ENCODE measurements around the gene SUGCT.
"Not testable (repeated sequence)": the region's sequence is repeated elsewhere in the genome, so short reads cannot be mapped to it uniquely, and the experiment has no call there.

Gene SUGCT

GRCh38 chr7:40156988-40157387 lies 22.2 kb downstream of the SUGCT start:
- H3K9ac ChIP-seq (ENCODE audit: low read length) = no peak overlapping the region
- H3K79me2 ChIP-seq (ENCODE audit: low read length) = no peaks in the 10 kb centered on the region
- H3K9me2 ChIP-seq (replicated peaks; ENCODE audit: insufficient read depth, low read length) = no peaks in the 10 kb centered on the region
- DNase-seq = no peak
- no peak overlapping the region for H2AFZ ChIP-seq (ENCODE audit: low read length)
- no peak overlapping the region for H3K27ac ChIP-seq (ENCODE audit: low read length)
- no peaks in the 10 kb centered on the region for H3K4me1 ChIP-seq (ENCODE audit: low read length)
- no peak overlapping the region for H3K4me3 ChIP-seq (ENCODE audit: low read length)
- H3K4me2 ChIP-seq (ENCODE audit: low read depth, low read length) = no peak overlapping the region
- no peak for TF ChIP-seq EZH2 (optimal IDR thresholded peaks at IDR 0.05; ENCODE audit: low read depth, low read length)
- no peaks in the 10 kb centered on the region for H3K9me3 ChIP-seq (replicated peaks; ENCODE audit: insufficient read depth, low read length)
- no peaks in the 10 kb centered on the region for H3K36me3 ChIP-seq (replicated peaks; ENCODE audit: insufficient read depth, low read length)
- H3F3A ChIP-seq (ENCODE audit: insufficient read depth, low read length) = no peaks in the 10 kb centered on the region
- H4K20me1 ChIP-seq (ENCODE audit: insufficient read depth, low read length) = no peaks in the 10 kb centered on the region
- no peaks in the 10 kb centered on the region for H3K27me3 ChIP-seq (replicated peaks; ENCODE audit: insufficient read depth, low read length)

GRCh38 chr7:40162516-40162915 lies 27.7 kb downstream of the SUGCT start:
- Histone ChIP-seq H3K4me2 (ENCODE audit: low read depth, low read length) (no peak overlapping the region), H3K27me3 (replicated peaks; ENCODE audit: insufficient read depth, low read length) (no peaks in the 10 kb centered on the region), H4K20me1 (ENCODE audit: insufficient read depth, low read length) (no peaks in the 10 kb centered on the region), H3K27ac (ENCODE audit: low read length) (no peak overlapping the region), H3K9me3 (replicated peaks; ENCODE audit: insufficient read depth, low read length) (no peaks in the 10 kb centered on the region), H3K9ac (ENCODE audit: low read length) (no peak overlapping the region), H3K4me3 (ENCODE audit: low read length) (no peak overlapping the region), H3K36me3 (replicated peaks; ENCODE audit: insufficient read depth, low read length) (no peaks in the 10 kb centered on the region), H3K4me1 (ENCODE audit: low read length) (no peaks in the 10 kb centered on the region), H2AFZ (ENCODE audit: low read length) (no peak overlapping the region), H3F3A (ENCODE audit: insufficient read depth, low read length) (no peaks in the 10 kb centered on the region), H3K79me2 (ENCODE audit: low read length) (no peaks in the 10 kb centered on the region), H3K9me2 (replicated peaks; ENCODE audit: insufficient read depth, low read length) (no peaks in the 10 kb centered on the region)
- TF ChIP-seq CTCF (IDR thresholded peaks at IDR 0.05; ENCODE audit: low read length) (no peak), EZH2phosphoT487 (IDR thresholded peaks at IDR 0.05; ENCODE audit: low read length) (no peak), EZH2 (optimal IDR thresholded peaks at IDR 0.05; ENCODE audit: low read depth, low read length) (no peak)
- no peak for DNase-seq

GRCh38 chr7:40165216-40165615 lies 30.4 kb downstream of the SUGCT start:
- Histone ChIP-seq H3K4me1 (ENCODE audit: low read length) (no peaks in the 10 kb centered on the region), H3K9me2 (replicated peaks; ENCODE audit: insufficient read depth, low read length) (no peaks in the 10 kb centered on the region), H3K79me2 (ENCODE audit: low read length) (no peaks in the 10 kb centered on the region), H2AFZ (ENCODE audit: low read length) (no peak overlapping the region), H3K27me3 (replicated peaks; ENCODE audit: insufficient read depth, low read length) (no peaks in the 10 kb centered on the region), H3K9me3 (replicated peaks; ENCODE audit: insufficient read depth, low read length) (no peaks in the 10 kb centered on the region), H3K9ac (ENCODE audit: low read length) (no peak overlapping the region), H3K36me3 (replicated peaks; ENCODE audit: insufficient read depth, low read length) (no peaks in the 10 kb centered on the region), H3K4me3 (ENCODE audit: low read length) (no peak overlapping the region), H3K27ac (ENCODE audit: low read length) (no peak overlapping the region), H4K20me1 (ENCODE audit: insufficient read depth, low read length) (no peaks in the 10 kb centered on the region), H3K4me2 (ENCODE audit: low read depth, low read length) (no peak overlapping the region), H3F3A (ENCODE audit: insufficient read depth, low read length) (no peaks in the 10 kb centered on the region)
- TF ChIP-seq EZH2phosphoT487 (IDR thresholded peaks at IDR 0.05; ENCODE audit: low read length) (no peak), EZH2 (optimal IDR thresholded peaks at IDR 0.05; ENCODE audit: low read depth, low read length) (no peak), CTCF (IDR thresholded peaks at IDR 0.05; ENCODE audit: low read length) (no peak)
- no peak for DNase-seq

- no peak overlapping the region for H3K9ac ChIP-seq (ENCODE audit: low read length)
Measured at GRCh38 chr7:40167291-40167690, 32.5 kb downstream of the SUGCT start.

GRCh38 chr7:40168266-40168665 lies 33.5 kb downstream of the SUGCT start:
- H2AFZ ChIP-seq (ENCODE audit: low read length); H3F3A ChIP-seq (ENCODE audit: insufficient read depth, low read length); H4K20me1 ChIP-seq (ENCODE audit: insufficient read depth, low read length); DNase-seq; H3K4me2 ChIP-seq (ENCODE audit: low read depth, low read length); H3K9ac ChIP-seq (ENCODE audit: low read length); H3K9me2 ChIP-seq (replicated peaks; ENCODE audit: insufficient read depth, low read length); H3K4me1 ChIP-seq (ENCODE audit: low read length); H3K9me3 ChIP-seq (replicated peaks; ENCODE audit: insufficient read depth, low read length); H3K27ac ChIP-seq (ENCODE audit: low read length); H3K4me3 ChIP-seq (ENCODE audit: low read length); H3K36me3 ChIP-seq (replicated peaks; ENCODE audit: insufficient read depth, low read length); H3K79me2 ChIP-seq (ENCODE audit: low read length); H3K27me3 ChIP-seq (replicated peaks; ENCODE audit: insufficient read depth, low read length): not testable (repeated sequence)

More at GRCh38 chr7:40167291-40167690, 32.5 kb downstream of the SUGCT start:
- Histone ChIP-seq H3K9me3 (replicated peaks; ENCODE audit: insufficient read depth, low read length) (no peaks in the 10 kb centered on the region), H3K27me3 (replicated peaks; ENCODE audit: insufficient read depth, low read length) (no peaks in the 10 kb centered on the region), H3F3A (ENCODE audit: insufficient read depth, low read length) (no peaks in the 10 kb centered on the region), H2AFZ (ENCODE audit: low read length) (no peak overlapping the region), H3K4me2 (ENCODE audit: low read depth, low read length) (no peak overlapping the region), H3K36me3 (replicated peaks; ENCODE audit: insufficient read depth, low read length) (no peaks in the 10 kb centered on the region), H4K20me1 (ENCODE audit: insufficient read depth, low read length) (no peaks in the 10 kb centered on the region), H3K79me2 (ENCODE audit: low read length) (no peaks in the 10 kb centered on the region), H3K4me1 (ENCODE audit: low read length) (no peaks in the 10 kb centered on the region), H3K27ac (ENCODE audit: low read length) (no peak overlapping the region), H3K4me3 (ENCODE audit: low read length) (no peak overlapping the region), H3K9me2 (replicated peaks; ENCODE audit: insufficient read depth, low read length) (no peaks in the 10 kb centered on the region)
- DNase-seq = no peak
- TF ChIP-seq CTCF (IDR thresholded peaks at IDR 0.05; ENCODE audit: low read length) (no peak), EZH2phosphoT487 (IDR thresholded peaks at IDR 0.05; ENCODE audit: low read length) (no peak), EZH2 (optimal IDR thresholded peaks at IDR 0.05; ENCODE audit: low read depth, low read length) (no peak)

- H3K27ac ChIP-seq (ENCODE audit: low read length); H3K79me2 ChIP-seq (ENCODE audit: low read length); H3K9ac ChIP-seq (ENCODE audit: low read length); H3K4me1 ChIP-seq (ENCODE audit: low read length); H3K4me3 ChIP-seq (ENCODE audit: low read length); H3K36me3 ChIP-seq (replicated peaks; ENCODE audit: insufficient read depth, low read length); H2AFZ ChIP-seq (ENCODE audit: low read length); H3K9me2 ChIP-seq (replicated peaks; ENCODE audit: insufficient read depth, low read length); DNase-seq; H3K9me3 ChIP-seq (replicated peaks; ENCODE audit: insufficient read depth, low read length); H4K20me1 ChIP-seq (ENCODE audit: insufficient read depth, low read length); H3K4me2 ChIP-seq (ENCODE audit: low read depth, low read length); H3K27me3 ChIP-seq (replicated peaks; ENCODE audit: insufficient read depth, low read length); H3F3A ChIP-seq (ENCODE audit: insufficient read depth, low read length): not testable (repeated sequence)
Measured at GRCh38 chr7:40173121-40173520, 38.3 kb downstream of the SUGCT start.
